Brain microvascular endothelial cell (primary cell): ENCODE results near the gene CLPTM1.
"Not testable (repeated sequence)": the region's sequence is repeated elsewhere in the genome, so short reads cannot be mapped to it uniquely, and the experiment has no call there.

Experiments
- DNase-seq: peaks from one replicate; pipeline ENCODE4 v3.0.0-alpha.2; 2020
- H3K27ac ChIP-seq: fragments of 250-450 bp; sonication (Bioruptor Pico); 2 replicates; pipeline ENCODE4 v1.5.1; 2020; ENCODE audit warnings: mild to moderate bottlenecking, moderate library complexity
- H3K27me3 ChIP-seq: fragments of 250-450 bp; sonication (Bioruptor Pico); replicated peaks from 2 replicates; pipeline ENCODE4 v1.5.1; 2020; ENCODE audit warnings: mild to moderate bottlenecking
- H3K36me3 ChIP-seq: fragments of 250-450 bp; sonication (Bioruptor Pico); replicated peaks from 2 replicates; pipeline ENCODE4 v1.5.1; 2020; ENCODE audit warnings: mild to moderate bottlenecking
- H3K4me3 ChIP-seq: 2 replicates; pipeline ENCODE4 v1.5.1; 2011; ENCODE audit warnings: low read depth, mild to moderate bottlenecking, control low read depth, low read length, moderate library complexity
- CTCF ChIP-seq: IDR thresholded peaks from 2 replicates; pipeline ENCODE4 v1.5.1; 2011; ENCODE audit warnings: low read depth, mild to moderate bottlenecking, moderate library complexity, low read length, control low read depth, inconsistent platforms; ENCODE audit errors: missing control alignments
- in situ Hi-C: cut with HindIII; loops from 2 replicates; pipeline ENCODE4 v1.10.0; 2017; ENCODE audit warnings: low sequenced_read_pairs, low pct_ligation_motif_present

CLPTM1 gene

GRCh38 chr19:44968670-44969069 is 13.5 kb downstream of the CLPTM1 start:
- Histone ChIP-seq H3K27ac (no peak overlapping the region), H3K4me3 (no peak overlapping the region), H3K27me3 (no peaks in the 10 kb centered on the region), H3K36me3 (peaks cover 27% of the 10 kb centered on the region)
- in situ Hi-C loops, result no loop called here
- no peak for DNase-seq
- no peak for TF ChIP-seq CTCF

- Histone ChIP-seq H3K4me3 (no peak overlapping the region), H3K27ac (no peak overlapping the region), H3K36me3 (peaks cover 22% of the 10 kb centered on the region), H3K27me3 (no peaks in the 10 kb centered on the region)
- TF ChIP-seq CTCF, result no peak
- in situ Hi-C loops, result no loop called here
- no peak for DNase-seq
Measured at GRCh38 chr19:44969437-44969836, 14.3 kb downstream of the CLPTM1 start.

GRCh38 chr19:44971451-44971850 is 16.3 kb downstream of the CLPTM1 start:
- H3K27ac ChIP-seq, H3K4me3 ChIP-seq, in situ Hi-C loops, DNase-seq, H3K27me3 ChIP-seq: not testable (repeated sequence)
- peaks cover 27% of the 10 kb centered on the region for H3K36me3 ChIP-seq

- Histone ChIP-seq H3K4me3 (no peak overlapping the region), H3K27me3 (no peaks in the 10 kb centered on the region), H3K36me3 (peaks cover 40% of the 10 kb centered on the region), H3K27ac (no peak overlapping the region)
- in situ Hi-C loops, result no loop called here
- no peak for TF ChIP-seq CTCF
- no peak for DNase-seq
Measured at GRCh38 chr19:44972802-44973201, 17.6 kb downstream of the CLPTM1 start.

GRCh38 chr19:44973982-44974735 is 19.0 kb downstream of the CLPTM1 start:
- in situ Hi-C loops, result no loop called here
- no peaks in the 10 kb centered on the region for H3K27me3 ChIP-seq
- peaks cover 48% of the 10 kb centered on the region for H3K36me3 ChIP-seq
- no peak for TF ChIP-seq CTCF
- DNase-seq, result no peak
- no peak overlapping the region for H3K27ac ChIP-seq
- H3K4me3 ChIP-seq, result no peak overlapping the region

- TF ChIP-seq CTCF, result no peak
- Histone ChIP-seq H3K27me3 (no peaks in the 10 kb centered on the region), H3K4me3 (no peak overlapping the region), H3K36me3 (peaks cover 53% of the 10 kb centered on the region), H3K27ac (no peak overlapping the region)
- DNase-seq, result no peak
- in situ Hi-C loops, result no loop called here
Measured at GRCh38 chr19:44974857-44975256, 19.7 kb downstream of the CLPTM1 start.
